GM12892 (cell line): Measurements from ENCODE around the gene BET1L.

Experiments used
- DNase-seq: peaks from one replicate; pipeline ENCODE4 v3.0.0; 2011; ENCODE audit not compliant: insufficient read length
- FAIRE-seq: peaks from 2 replicates; lab custom pipeline; 2011; peaks lifted over from hg19 to GRCh38; lab: Jason Lieb, UNC
- POLR2A ChIP-seq: IDR thresholded peaks from 2 replicates; pipeline ENCODE4 v1.6.1; 2011; ENCODE audit warnings: low read depth, low read length, control low read depth
- POLR2AphosphoS5 ChIP-seq: IDR thresholded peaks from 2 replicates; pipeline ENCODE4 v1.6.1; 2011; ENCODE audit warnings: low read depth, low read length, control low read depth
- TAF1 ChIP-seq: IDR thresholded peaks from 2 replicates; pipeline ENCODE4 v1.6.1; 2011; ENCODE audit warnings: low read depth, mild to moderate bottlenecking, control low read depth, low read length, borderline replicate concordance

The BET1L gene

GRCh38 chr11:206526-207207, 532 bp downstream of the BET1L start:
- DNase-seq (no peak), FAIRE-seq (peak; percentile 82)
- TF ChIP-seq TAF1 (no peak), POLR2AphosphoS5 (0 out of 2 replicates have a peak, but pooled peaks have one; percentile 42), POLR2A (no peak; the same call in 1 of the 2 replicates)

- FAIRE-seq, result no peak
- no peak for TF ChIP-seq POLR2AphosphoS5
- no peak for TF ChIP-seq TAF1
- no peak for TF ChIP-seq POLR2A
- no peak for DNase-seq
Measured at GRCh38 chr11:206002-206384, 1.2 kb downstream of the BET1L start.

- TF ChIP-seq POLR2AphosphoS5 (no peak), TAF1 (no peak), POLR2A (no peak)
- no peak for DNase-seq
- no peak for FAIRE-seq
Measured at GRCh38 chr11:205221-206001, 1.8 kb downstream of the BET1L start.

- FAIRE-seq (no peak), DNase-seq (no peak)
- TF ChIP-seq TAF1 (no peak), POLR2AphosphoS5 (no peak), POLR2A (no peak)
Measured at GRCh38 chr11:204587-205109, 2.6 kb downstream of the BET1L start.

- TF ChIP-seq TAF1, result no peak
- TF ChIP-seq POLR2A, result no peak
- no peak for TF ChIP-seq POLR2AphosphoS5
- DNase-seq (no peak), FAIRE-seq (no peak)
Measured at GRCh38 chr11:203945-204586, 3.1 kb downstream of the BET1L start.

- no peak for FAIRE-seq
- no peak for TF ChIP-seq POLR2AphosphoS5
- no peak for TF ChIP-seq TAF1
- TF ChIP-seq POLR2A, result no peak; the same call in 1 of the 2 replicates
- no peak for DNase-seq
Measured at GRCh38 chr11:203056-203944, 3.9 kb downstream of the BET1L start.

GRCh38 chr11:202490-202889, 4.7 kb downstream of the BET1L start:
- FAIRE-seq, result no peak
- TF ChIP-seq TAF1 (no peak), POLR2A (no peak), POLR2AphosphoS5 (no peak)
- DNase-seq, result no peak

GRCh38 chr11:201966-202365, 5.2 kb downstream of the BET1L start:
- FAIRE-seq, result no peak
- TF ChIP-seq POLR2AphosphoS5 (no peak; the same call in 1 of the 2 replicates), TAF1 (no peak), POLR2A (no peak)

GRCh38 chr11:200224-201003, 6.8 kb downstream of the BET1L start:
- DNase-seq, result no peak
- FAIRE-seq, result no peak
- TF ChIP-seq POLR2A, result no peak
- no peak for TF ChIP-seq POLR2AphosphoS5
- no peak for TF ChIP-seq TAF1

More at GRCh38 chr11:201966-202365, 5.2 kb downstream of the BET1L start:
- no peak for DNase-seq

GRCh38 chr11:199782-200181, 7.4 kb downstream of the BET1L start:
- FAIRE-seq (no peak), DNase-seq (no peak)
- TF ChIP-seq TAF1 (no peak), POLR2AphosphoS5 (no peak), POLR2A (no peak)
